Panc1 (cell line): ENCODE measurements around the gene ITFG1. TPM values are rescaled to one million over a fixed set of nuclear protein-coding genes. Genes with fewer than 3 reads are reported as not detected.

Experiments
- ATAC-seq: fragments of 200-7000 bp; cut with Tn5 transposase; 2 replicates; pipeline ENCODE4 v1.9.1; 2020; ENCODE audit warnings: mild to moderate bottlenecking, moderate library complexity
- BruUV-seq: library from RNA; stranded (reverse); fragments of 400-500 nt; replicated peaks from 2 replicates; lab custom pipeline; 2021; lab: Mats Ljungman, UMichigan
- CTCF ChIA-PET: fragments of 300-600 bp; sonication (Branson Sonifier 250); formaldehyde crosslinking; loops from one replicate; lab custom pipeline; 2022; ENCODE audit warnings: antibody characterized with exemption; lab: Charles Lee
- POLR2A ChIA-PET: fragments of 300-600 bp; sonication (Branson Sonifier 250); formaldehyde crosslinking; loops from one replicate; lab custom pipeline; 2022; ENCODE audit warnings: antibody characterized with exemption; lab: Charles Lee
- DNase-seq: peaks from one replicate; pipeline ENCODE4 v3.0.0-alpha.2; 2010; ENCODE audit warnings: low read depth, low spot score
- H3K27ac ChIP-seq: 2 replicates; pipeline ENCODE4 v1.5.1; 2011; ENCODE audit warnings: mild to moderate bottlenecking, low read length, inconsistent platforms
- H3K27me3 ChIP-seq: fragments of 200-500 bp; sonication (Bioruptor generic); 2 replicates; pipeline ENCODE4 v1.6.0; 2014; ENCODE audit warnings: low read length, inconsistent platforms; ENCODE audit not compliant: control insufficient read depth, insufficient read depth
- H3K36me3 ChIP-seq: fragments of 200-500 bp; sonication (Bioruptor generic); 2 replicates; pipeline ENCODE4 v1.5.1; 2014; ENCODE audit warnings: inconsistent platforms, mild to moderate bottlenecking, low read length, moderate library complexity; ENCODE audit not compliant: control insufficient read depth, insufficient read depth
- H3K4me1 ChIP-seq: 2 replicates; pipeline ENCODE4 v1.5.1; 2011; ENCODE audit warnings: inconsistent platforms, mild to moderate bottlenecking, low read length, moderate library complexity; ENCODE audit not compliant: control insufficient read depth, insufficient read depth
- H3K4me3 ChIP-seq, 2 experiments: 2 replicates each; pipeline ENCODE4 v1.5.1; 2011 to 2012; ENCODE audit warnings: low read depth in 2 of 2, low read length in 2 of 2, mild to moderate bottlenecking in 2 of 2, inconsistent platforms in 1 of 2, moderate library complexity in 1 of 2
- H3K9me3 ChIP-seq: fragments of 200-500 bp; sonication (Bioruptor generic); 2 replicates; pipeline ENCODE4 v1.5.1; 2014; ENCODE audit warnings: low read depth, mild to moderate bottlenecking, inconsistent platforms, low read length, moderate library complexity; ENCODE audit not compliant: control insufficient read depth, insufficient read depth
- CTCF ChIP-seq: fragments of 450-650 bp; IDR thresholded peaks from 2 replicates; pipeline ENCODE4 v1.5.1; 2017; ENCODE audit warnings: mild to moderate bottlenecking
- POLR2AphosphoS5 ChIP-seq: IDR thresholded peaks from 2 replicates; pipeline ENCODE4 v1.6.1; 2012; ENCODE audit warnings: mild to moderate bottlenecking, low read depth, low read length, moderate library complexity
- SIN3A ChIP-seq: IDR thresholded peaks from 2 replicates; pipeline ENCODE4 v1.6.1; 2012; ENCODE audit warnings: low read depth, mild to moderate bottlenecking, low read length, moderate library complexity, borderline replicate concordance; ENCODE audit not compliant: insufficient read depth
- TCF7L2 ChIP-seq: IDR thresholded peaks from 2 replicates; pipeline ENCODE4 v1.6.1; 2011; ENCODE audit warnings: mild to moderate bottlenecking, low read depth, low read length, inconsistent platforms
- in situ Hi-C: cut with HindIII; loops from 2 replicates; pipeline ENCODE4 v1.10.0; 2016; ENCODE audit warnings: low sequenced_read_pairs, low pct_unique_long_range_greater_than_20kb
- intact Hi-C: fragments of 100-400 bp; cut with micrococcal nuclease; formaldehyde crosslinking; loops from one replicate; pipeline ENCODE4 v1.10.0; 2022; ENCODE audit not compliant: unreplicated experiment
- total RNA-seq: library from RNA; stranded (reverse); gene quantifications from one replicate; pipeline ENCODE4 v1.2.1, GENCODE V29; 2021; ENCODE audit not compliant: unreplicated experiment
- TF ChIP-seq, protein P1 (sequence below), 2 experiments: IDR thresholded peaks; 2 replicates each; pipeline ENCODE4 v1.6.1; 2011 to 2012; ENCODE audit warnings: low read depth in 2 of 2, control low read depth in 1 of 2, low read length in 1 of 2, mild to moderate bottlenecking in 1 of 2, moderate library complexity in 1 of 2; ENCODE audit not compliant: insufficient read depth in 1 of 2

The ITFG1 gene
- total RNA-seq, 1 experiment from 2014 or later: 26.5 TPM

DNA sequence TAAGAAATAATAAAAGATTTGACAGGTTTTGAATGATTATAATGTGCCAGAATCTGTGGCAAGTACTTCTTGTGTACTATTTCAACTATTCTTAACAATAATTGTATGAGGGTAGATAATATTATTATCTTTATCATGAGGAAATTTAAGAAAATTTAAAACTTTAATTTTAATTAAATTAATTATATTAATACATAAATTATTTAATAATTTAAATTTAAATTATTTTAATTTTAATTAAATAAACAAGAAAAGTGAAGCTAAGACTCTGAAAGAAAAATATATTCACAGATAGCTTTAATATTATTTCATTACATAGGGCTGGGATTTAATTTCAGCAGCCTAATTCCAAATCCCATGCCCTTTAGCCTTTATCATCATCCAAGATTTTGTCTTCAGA, 285.7 kb downstream of the ITFG1 start:
- Histone ChIP-seq H3K36me3 (no peaks in the 10 kb centered on the region), H3K9me3 (no peaks in the 10 kb centered on the region), H3K4me1 (no peaks in the 10 kb centered on the region), H3K27ac (no peak overlapping the region), H3K4me3 (no peak overlapping the region), H3K27me3 (no peaks in the 10 kb centered on the region)
- intact Hi-C loops: no loop called here
- ChIA-PET CTCF (no interaction called here), POLR2A (no interaction called here)
- no peak for ATAC-seq
- TF ChIP-seq TCF7L2: no peak
- TF ChIP-seq CTCF: no peak
- no peak for TF ChIP-seq SIN3A
- TF ChIP-seq, protein P1, sequence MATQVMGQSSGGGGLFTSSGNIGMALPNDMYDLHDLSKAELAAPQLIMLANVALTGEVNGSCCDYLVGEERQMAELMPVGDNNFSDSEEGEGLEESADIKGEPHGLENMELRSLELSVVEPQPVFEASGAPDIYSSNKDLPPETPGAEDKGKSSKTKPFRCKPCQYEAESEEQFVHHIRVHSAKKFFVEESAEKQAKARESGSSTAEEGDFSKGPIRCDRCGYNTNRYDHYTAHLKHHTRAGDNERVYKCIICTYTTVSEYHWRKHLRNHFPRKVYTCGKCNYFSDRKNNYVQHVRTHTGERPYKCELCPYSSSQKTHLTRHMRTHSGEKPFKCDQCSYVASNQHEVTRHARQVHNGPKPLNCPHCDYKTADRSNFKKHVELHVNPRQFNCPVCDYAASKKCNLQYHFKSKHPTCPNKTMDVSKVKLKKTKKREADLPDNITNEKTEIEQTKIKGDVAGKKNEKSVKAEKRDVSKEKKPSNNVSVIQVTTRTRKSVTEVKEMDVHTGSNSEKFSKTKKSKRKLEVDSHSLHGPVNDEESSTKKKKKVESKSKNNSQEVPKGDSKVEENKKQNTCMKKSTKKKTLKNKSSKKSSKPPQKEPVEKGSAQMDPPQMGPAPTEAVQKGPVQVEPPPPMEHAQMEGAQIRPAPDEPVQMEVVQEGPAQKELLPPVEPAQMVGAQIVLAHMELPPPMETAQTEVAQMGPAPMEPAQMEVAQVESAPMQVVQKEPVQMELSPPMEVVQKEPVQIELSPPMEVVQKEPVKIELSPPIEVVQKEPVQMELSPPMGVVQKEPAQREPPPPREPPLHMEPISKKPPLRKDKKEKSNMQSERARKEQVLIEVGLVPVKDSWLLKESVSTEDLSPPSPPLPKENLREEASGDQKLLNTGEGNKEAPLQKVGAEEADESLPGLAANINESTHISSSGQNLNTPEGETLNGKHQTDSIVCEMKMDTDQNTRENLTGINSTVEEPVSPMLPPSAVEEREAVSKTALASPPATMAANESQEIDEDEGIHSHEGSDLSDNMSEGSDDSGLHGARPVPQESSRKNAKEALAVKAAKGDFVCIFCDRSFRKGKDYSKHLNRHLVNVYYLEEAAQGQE (IDR thresholded peaks at IDR 0.05; ENCODE audit: insufficient read depth in 1 of 2, low read depth in 2 of 2, low read length in 1 of 2): no peak
- no peak for TF ChIP-seq POLR2AphosphoS5
- DNase-seq: no peak
- in situ Hi-C loops: no loop called here
- BruUV-seq: no TSS peak

GRCh38 chr16:47162670-47163420, 298.0 kb downstream of the ITFG1 start:
- intact Hi-C loops (no loop called here), in situ Hi-C loops (no loop called here)
- no peak for ATAC-seq
- CTCF ChIA-PET: no interaction called here
- POLR2A ChIA-PET: interaction anchor here (0.6 kb wide), 1 partner anchor 58 kb away, joined by 3 read pairs; no protein-coding TSS in a partner anchor
- H3K27me3 ChIP-seq: no peaks in the 10 kb centered on the region
- no peak for DNase-seq
- BruUV-seq: no TSS peak
- H3K4me1 ChIP-seq: no peaks in the 10 kb centered on the region
- TF ChIP-seq TCF7L2 (no peak), SIN3A (no peak), POLR2AphosphoS5 (no peak), CTCF (no peak)
- TF ChIP-seq, protein P1 (IDR thresholded peaks at IDR 0.05; ENCODE audit: insufficient read depth in 1 of 2, low read depth in 2 of 2, low read length in 1 of 2): no peak
- H3K9me3 ChIP-seq: no peaks in the 10 kb centered on the region
- H3K27ac ChIP-seq: no peak overlapping the region
- no peaks in the 10 kb centered on the region for H3K36me3 ChIP-seq
- H3K4me3 ChIP-seq: no peak overlapping the region
